Upper lobe of right lung (tissue), 1 donor: ENCODE data around the gene EMC6. TPM values are rescaled to one million over a fixed set of nuclear protein-coding genes. Genes with fewer than 3 reads are reported as not detected.
"Not testable (repeated sequence)": the region's sequence is repeated elsewhere in the genome, so short reads cannot be mapped to it uniquely, and the experiment has no call there.

Experiments used
- ATAC-seq: fragments of 200-7000 bp; cut with Tn5 transposase; one replicate; pipeline ENCODE4 v1.9.1; 2020; ENCODE audit warnings: mild to moderate bottlenecking, moderate library complexity
- DNase-seq: peaks from one replicate; pipeline ENCODE4 v3.0.0-alpha.2; 2020
- H3K27ac ChIP-seq: fragments of 200-600 bp; one replicate; pipeline ENCODE4 v1.8.0; 2022
- H3K27me3 ChIP-seq: fragments of 200-600 bp; one replicate; pipeline ENCODE4 v1.8.0; 2022; ENCODE audit warnings: mild to moderate bottlenecking
- H3K36me3 ChIP-seq: fragments of 200-600 bp; one replicate; pipeline ENCODE4 v1.8.0; 2022
- H3K4me1 ChIP-seq: fragments of 200-600 bp; one replicate; pipeline ENCODE4 v1.8.0; 2022
- H3K4me3 ChIP-seq: fragments of 200-600 bp; one replicate; pipeline ENCODE4 v1.8.0; 2022; ENCODE audit warnings: mild to moderate bottlenecking
- H3K9me3 ChIP-seq: fragments of 200-600 bp; one replicate; pipeline ENCODE4 v1.8.0; 2022
- CTCF ChIP-seq: fragments of 200-600 bp; IDR thresholded peaks from one replicate; pipeline ENCODE4 v1.8.0; 2022; ENCODE audit warnings: antibody characterized with exemption
- intact Hi-C: fragments of 100-400 bp; cut with DNase I; formaldehyde crosslinking; loops from one replicate; pipeline ENCODE4 v1.11.0; 2022
- total RNA-seq: library from RNA; stranded (reverse); fragmentation: NEBNext Ultra II Directional; extraction: Animal tissue kit (Norgen Biotek cat#: 25700); gene quantifications from one replicate; pipeline ENCODE4 v1.2.1, GENCODE V29; 2021
- donor health status: DM: no; HTN: yes; CAD: no; lungs with severe emphysema.

EMC6 gene
- total RNA-seq, 1 donor from 2014 or later: 28.6 TPM

DNA sequence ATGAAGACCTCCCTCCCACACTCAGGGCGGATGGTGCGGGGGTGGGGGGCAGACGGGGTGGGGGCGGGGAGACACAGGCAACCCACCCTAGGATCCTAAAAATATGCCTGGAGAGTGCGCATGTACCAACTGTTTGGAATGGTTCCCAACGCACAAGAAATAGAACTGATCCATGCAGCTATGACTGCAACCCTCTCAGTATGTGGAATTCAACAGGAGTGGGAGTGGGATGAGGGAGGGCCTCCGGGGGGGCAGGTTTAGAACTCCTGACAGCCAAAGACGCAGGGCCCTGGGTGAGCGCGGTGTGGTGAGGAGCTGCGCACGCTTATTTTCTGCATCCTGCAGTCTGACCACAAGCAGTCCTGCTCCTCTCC lies 28.5 kb downstream of the EMC6 start:
- no peak for ATAC-seq
- no peak overlapping the region for H3K27ac ChIP-seq
- no peak for TF ChIP-seq CTCF
- intact Hi-C loops: no loop called here
- H3K9me3 ChIP-seq: no peaks in the 10 kb centered on the region
- DNase-seq: no peak
- H3K36me3 ChIP-seq: no peaks in the 10 kb centered on the region
- H3K4me1 ChIP-seq: peaks cover 12% of the 10 kb centered on the region
- H3K27me3 ChIP-seq: peaks cover 38% of the 10 kb centered on the region
- H3K4me3 ChIP-seq: no peak overlapping the region

- Histone ChIP-seq H3K27ac (no peak overlapping the region), H3K4me1 (peaks cover 12% of the 10 kb centered on the region), H3K27me3 (peaks cover 28% of the 10 kb centered on the region), H3K36me3 (no peaks in the 10 kb centered on the region), H3K9me3 (no peaks in the 10 kb centered on the region), H3K4me3 (no peak overlapping the region)
- DNase-seq (no peak), ATAC-seq (no peak)
- intact Hi-C loops: no loop called here
- TF ChIP-seq CTCF: no peak
Measured at GRCh38 chr17:3698139-3698538, 29.5 kb downstream of the EMC6 start.

- DNase-seq (no peak), ATAC-seq (no peak)
- no peak for TF ChIP-seq CTCF
- Histone ChIP-seq H3K36me3 (no peaks in the 10 kb centered on the region), H3K4me3 (no peak overlapping the region), H3K27me3 (peaks cover 17% of the 10 kb centered on the region), H3K9me3 (no peaks in the 10 kb centered on the region), H3K4me1 (peaks cover 7% of the 10 kb centered on the region), H3K27ac (no peak overlapping the region)
- intact Hi-C loops: no loop called here
Measured at GRCh38 chr17:3699951-3700350, 31.3 kb downstream of the EMC6 start.

GRCh38 chr17:3702041-3702539 lies 33.5 kb downstream of the EMC6 start:
- not testable (repeated sequence) for ATAC-seq, DNase-seq, H3K36me3 ChIP-seq

DNA sequence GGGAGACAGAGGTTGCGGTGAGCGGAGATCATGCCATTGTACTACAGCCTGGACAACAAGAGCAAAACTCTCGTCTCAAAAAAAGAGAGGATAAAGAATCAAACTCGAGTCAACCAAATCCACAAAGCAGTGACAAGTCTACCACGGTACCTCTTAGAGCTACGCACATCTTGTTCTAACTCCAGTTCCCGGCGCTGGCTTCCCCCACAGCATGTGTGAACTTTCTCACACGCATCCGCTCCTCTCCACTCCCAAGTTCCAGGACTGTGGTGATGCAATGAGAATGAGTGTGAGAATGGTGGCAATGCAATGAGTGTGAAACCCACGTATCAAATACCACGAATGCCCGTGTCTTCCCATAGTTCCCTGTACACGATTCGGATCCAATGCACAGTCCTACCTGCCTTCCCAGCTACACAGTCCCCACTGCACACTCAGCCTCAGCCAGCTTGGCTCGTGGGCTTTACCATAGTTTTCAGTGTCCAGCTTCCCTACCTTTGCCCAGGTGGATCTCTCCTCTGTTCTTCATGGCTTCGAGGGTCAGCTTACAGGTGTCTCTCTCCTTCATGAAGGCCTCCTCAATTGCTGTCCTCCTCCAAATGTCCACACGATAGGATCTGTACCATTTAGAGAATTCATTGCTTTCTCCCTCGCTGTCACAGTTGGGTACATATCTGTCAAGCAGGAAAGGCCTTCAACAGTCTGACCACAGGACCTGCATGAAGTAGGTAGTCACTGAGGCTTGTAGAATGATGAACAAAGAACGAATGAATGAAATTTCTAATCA lies 36.5 kb downstream of the EMC6 start:
- no peak for TF ChIP-seq CTCF

More at GRCh38 chr17:3702041-3702539, 33.5 kb downstream of the EMC6 start:
- H3K9me3 ChIP-seq, H3K27me3 ChIP-seq, H3K4me3 ChIP-seq, H3K4me1 ChIP-seq, H3K27ac ChIP-seq, intact Hi-C loops: not testable (repeated sequence)

DNA sequence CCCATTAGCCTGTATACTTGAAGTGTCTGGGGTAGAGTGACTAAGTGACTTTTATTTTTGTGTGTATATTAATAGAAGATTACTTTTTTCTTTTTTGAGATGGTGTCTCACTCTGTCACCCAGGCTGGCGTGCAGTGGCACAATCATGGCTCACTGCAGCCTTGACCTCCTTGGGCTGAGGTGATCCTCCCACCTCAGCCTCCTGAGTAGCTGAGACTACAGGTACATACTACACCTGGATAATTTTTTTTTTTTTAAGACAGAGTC lies 37.0 kb downstream of the EMC6 start:
- H3K9me3 ChIP-seq, H3K27ac ChIP-seq, H3K4me3 ChIP-seq, H3K36me3 ChIP-seq, H3K27me3 ChIP-seq, ATAC-seq, DNase-seq, H3K4me1 ChIP-seq, intact Hi-C loops: not testable (repeated sequence)

More for the DNA sequence above, 36.5 kb downstream of the EMC6 start:
- intact Hi-C loops: no loop called here
- H3K27ac ChIP-seq: no peak overlapping the region
- H3K4me1 ChIP-seq: peaks cover 3% of the 10 kb centered on the region
- no peak overlapping the region for H3K4me3 ChIP-seq
- no peaks in the 10 kb centered on the region for H3K36me3 ChIP-seq
- H3K9me3 ChIP-seq: no peaks in the 10 kb centered on the region
- ATAC-seq (no peak), DNase-seq (no peak)
- no peaks in the 10 kb centered on the region for H3K27me3 ChIP-seq

DNA sequence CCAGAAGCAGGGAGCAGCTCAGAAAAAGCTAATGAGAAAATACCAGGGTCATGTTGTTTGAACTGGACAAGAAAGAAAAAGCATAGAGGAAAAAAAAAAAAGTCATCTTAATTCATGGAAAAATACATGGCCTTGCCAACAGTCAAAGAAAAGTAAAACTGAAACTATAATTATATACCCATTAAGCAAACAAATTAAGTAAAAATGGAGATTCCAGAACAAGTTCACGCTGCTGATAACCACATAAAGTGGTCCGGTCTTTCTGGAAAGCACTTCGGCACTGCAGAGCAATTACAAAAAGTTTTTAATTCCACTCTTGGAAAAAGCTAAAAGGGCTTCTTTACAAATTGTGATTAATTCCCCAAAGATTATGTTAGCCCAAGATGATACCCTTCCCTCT lies 39.8 kb downstream of the EMC6 start:
- Histone ChIP-seq H3K4me3 (no peak overlapping the region), H3K27ac (no peak overlapping the region), H3K27me3 (no peaks in the 10 kb centered on the region), H3K9me3 (no peaks in the 10 kb centered on the region), H3K4me1 (peaks cover 3% of the 10 kb centered on the region), H3K36me3 (peaks cover 6% of the 10 kb centered on the region)
- ATAC-seq: no peak
- DNase-seq: no peak
- intact Hi-C loops: no loop called here
- no peak for TF ChIP-seq CTCF
